HFFc6 (cell line): ENCODE results near the gene VMAC. TPM values are rescaled to one million over a fixed set of nuclear protein-coding genes. Genes with fewer than 3 reads are reported as not detected.
A peak's percentile ranks its signal among the peaks of the same experiment; 100 is the strongest.
"Not testable (repeated sequence)": the region's sequence is repeated elsewhere in the genome, so short reads cannot be mapped to it uniquely, and the experiment has no call there.

Experiments used
- DNase-seq: peaks from one replicate; pipeline ENCODE4 v3.0.0-alpha.2; 2018
- H3K27ac Mint-ChIP-seq: 2 replicates; pipeline ENCODE4 v1.8.0; 2020; ENCODE audit warnings: mild to moderate bottlenecking, mixed read lengths
- H3K27me3 Mint-ChIP-seq: 2 replicates; pipeline ENCODE4 v1.8.0; 2021; ENCODE audit warnings: mild to moderate bottlenecking, moderate library complexity, mixed read lengths; ENCODE audit not compliant: insufficient read depth
- H3K36me3 Mint-ChIP-seq: 2 replicates; pipeline ENCODE4 v1.8.0; 2021; ENCODE audit warnings: low read depth, mixed read lengths
- H3K4me1 Mint-ChIP-seq: 2 replicates; pipeline ENCODE4 v1.8.0; 2020; ENCODE audit warnings: low read depth, mixed read lengths
- H3K4me3 Mint-ChIP-seq: 2 replicates; pipeline ENCODE4 v1.8.0; 2020; ENCODE audit warnings: mild to moderate bottlenecking, moderate library complexity, mixed read lengths
- H3K9me3 Mint-ChIP-seq: 2 replicates; pipeline ENCODE4 v1.8.0; 2020; ENCODE audit warnings: mild to moderate bottlenecking, mixed read lengths
- total RNA-seq, 6 experiments: library from RNA; stranded (reverse); fragmentation: NEBNext Ultra II Directional; extraction: Animal tissue kit (Norgen Biotek cat#: 25700); gene quantifications; 2 replicates in 1 of 6; 3 replicates in 5 of 6; pipeline ENCODE4 v1.2.3, GENCODE V29; 2021
- TF ChIP-seq, protein P1 (sequence below): fragments of 200-600 bp; sonication (generic); IDR thresholded peaks from 2 replicates; pipeline ENCODE4 v1.5.0; 2021; ENCODE audit warnings: antibody characterized with exemption, mild to moderate bottlenecking

Gene VMAC
- total RNA-seq, 6 experiments from 2014 or later: 1.8 to 2.4 (median 1.9) TPM

DNA sequence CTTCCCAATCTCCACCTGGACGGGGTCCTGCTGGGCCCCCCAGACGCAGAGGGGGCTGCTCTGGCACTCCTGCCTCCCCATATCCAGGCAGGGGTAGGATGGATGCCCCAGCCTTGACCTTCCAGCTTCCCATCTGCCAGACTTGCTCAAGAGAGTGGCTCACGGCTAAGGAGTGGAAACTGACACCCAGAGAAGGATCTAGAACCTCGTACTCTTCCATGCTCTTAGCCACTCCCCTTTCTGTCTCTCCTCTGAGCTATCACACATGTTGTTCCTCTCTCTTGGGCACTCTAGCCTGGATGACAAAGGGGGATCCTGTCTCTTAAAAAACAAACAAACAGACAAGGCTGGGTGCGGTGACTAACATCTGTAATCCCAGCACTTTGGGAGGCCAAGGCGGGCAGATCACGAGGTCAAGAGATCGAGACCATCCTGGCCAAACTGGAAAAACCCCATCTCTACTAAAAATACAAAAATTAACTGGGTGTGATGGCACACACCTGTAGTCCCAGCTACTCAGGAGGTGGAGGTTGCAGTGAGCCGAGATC, 22.2 kb upstream of the VMAC start:
- no peak for DNase-seq
- no peaks in the 10 kb centered on the region for H3K36me3 Mint-ChIP-seq
- H3K4me3 Mint-ChIP-seq: no peak overlapping the region
- peaks cover 26% of the 10 kb centered on the region for H3K27me3 Mint-ChIP-seq
- peaks cover 9% of the 10 kb centered on the region for H3K4me1 Mint-ChIP-seq
- H3K9me3 Mint-ChIP-seq: no peaks in the 10 kb centered on the region
- TF ChIP-seq, protein P1, sequence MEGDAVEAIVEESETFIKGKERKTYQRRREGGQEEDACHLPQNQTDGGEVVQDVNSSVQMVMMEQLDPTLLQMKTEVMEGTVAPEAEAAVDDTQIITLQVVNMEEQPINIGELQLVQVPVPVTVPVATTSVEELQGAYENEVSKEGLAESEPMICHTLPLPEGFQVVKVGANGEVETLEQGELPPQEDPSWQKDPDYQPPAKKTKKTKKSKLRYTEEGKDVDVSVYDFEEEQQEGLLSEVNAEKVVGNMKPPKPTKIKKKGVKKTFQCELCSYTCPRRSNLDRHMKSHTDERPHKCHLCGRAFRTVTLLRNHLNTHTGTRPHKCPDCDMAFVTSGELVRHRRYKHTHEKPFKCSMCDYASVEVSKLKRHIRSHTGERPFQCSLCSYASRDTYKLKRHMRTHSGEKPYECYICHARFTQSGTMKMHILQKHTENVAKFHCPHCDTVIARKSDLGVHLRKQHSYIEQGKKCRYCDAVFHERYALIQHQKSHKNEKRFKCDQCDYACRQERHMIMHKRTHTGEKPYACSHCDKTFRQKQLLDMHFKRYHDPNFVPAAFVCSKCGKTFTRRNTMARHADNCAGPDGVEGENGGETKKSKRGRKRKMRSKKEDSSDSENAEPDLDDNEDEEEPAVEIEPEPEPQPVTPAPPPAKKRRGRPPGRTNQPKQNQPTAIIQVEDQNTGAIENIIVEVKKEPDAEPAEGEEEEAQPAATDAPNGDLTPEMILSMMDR: no peak
- no peak overlapping the region for H3K27ac Mint-ChIP-seq

DNA sequence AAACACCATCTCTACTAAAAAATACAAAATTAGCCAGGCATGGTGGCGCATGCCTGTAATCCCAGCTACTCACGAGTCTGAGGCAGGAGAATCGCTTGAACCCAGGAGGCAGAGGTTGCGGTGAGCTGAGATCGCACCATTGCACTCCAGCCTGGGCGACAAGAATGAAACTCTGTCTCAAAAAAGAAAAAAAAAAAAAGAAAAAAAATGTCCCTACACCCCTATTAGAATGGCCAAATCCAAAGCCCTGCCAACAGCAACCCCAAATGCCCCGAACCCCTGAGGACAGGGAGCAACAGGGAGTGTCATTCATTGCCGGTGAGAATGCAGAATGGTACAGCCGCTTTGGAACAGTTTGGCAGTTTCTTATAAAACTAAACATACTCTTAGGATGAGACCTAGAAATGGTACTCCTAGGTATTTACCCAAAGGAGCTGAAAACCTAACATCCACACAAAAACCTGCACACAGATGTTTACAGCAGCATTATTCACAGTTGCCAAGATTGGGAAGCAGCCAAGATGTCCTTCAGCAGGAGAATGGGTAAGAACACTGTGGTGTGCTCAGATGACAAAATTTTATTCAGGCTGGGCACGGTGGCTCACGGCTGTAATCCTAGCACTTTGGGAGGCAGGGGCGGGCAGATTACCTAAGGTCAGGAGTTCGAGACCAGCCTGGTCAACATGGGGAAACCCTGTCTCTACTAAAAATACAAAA, 21.4 kb upstream of the VMAC start:
- not testable (repeated sequence) for H3K9me3 Mint-ChIP-seq, H3K36me3 Mint-ChIP-seq, H3K27ac Mint-ChIP-seq, DNase-seq, H3K4me3 Mint-ChIP-seq, H3K4me1 Mint-ChIP-seq
- peaks cover 25% of the 10 kb centered on the region for H3K27me3 Mint-ChIP-seq

DNA sequence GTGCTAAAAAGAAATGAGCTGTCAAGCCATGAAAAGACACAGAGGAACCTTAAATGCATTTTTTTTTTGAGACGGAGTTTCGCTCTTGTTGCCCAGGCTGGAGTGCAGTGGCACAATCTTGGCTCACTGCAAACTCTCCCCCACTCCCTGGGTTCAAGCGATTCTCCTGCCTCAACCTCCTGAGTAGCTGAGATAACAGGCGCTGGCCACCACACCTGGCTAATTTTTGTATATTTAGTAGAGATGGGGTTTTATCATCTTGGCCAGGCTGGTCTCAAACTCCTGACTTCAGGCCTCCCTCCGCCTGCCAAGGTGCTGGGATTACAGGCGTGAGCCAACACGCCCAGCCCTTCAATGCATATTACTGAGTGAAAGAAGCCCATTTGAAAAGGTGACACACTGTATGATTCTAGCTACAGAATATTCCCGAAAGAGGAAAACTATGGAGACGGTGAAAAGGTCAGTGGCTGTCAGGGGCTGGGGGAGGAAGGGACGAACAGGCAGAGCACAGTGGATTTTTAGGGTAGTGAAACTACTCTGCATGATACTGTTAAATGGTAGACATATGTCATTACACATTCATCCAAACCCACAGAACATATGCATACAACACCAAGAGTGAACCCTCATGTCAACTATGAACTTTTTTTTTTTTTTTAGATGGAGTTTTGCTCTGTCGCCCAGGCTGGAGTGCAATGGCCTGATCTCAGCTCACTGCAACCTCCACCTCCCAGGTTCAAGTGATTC, 20.4 kb upstream of the VMAC start:
- H3K4me1 Mint-ChIP-seq, DNase-seq, H3K27ac Mint-ChIP-seq, H3K9me3 Mint-ChIP-seq, H3K36me3 Mint-ChIP-seq, H3K4me3 Mint-ChIP-seq: not testable (repeated sequence)
- peaks cover 19% of the 10 kb centered on the region for H3K27me3 Mint-ChIP-seq

DNA sequence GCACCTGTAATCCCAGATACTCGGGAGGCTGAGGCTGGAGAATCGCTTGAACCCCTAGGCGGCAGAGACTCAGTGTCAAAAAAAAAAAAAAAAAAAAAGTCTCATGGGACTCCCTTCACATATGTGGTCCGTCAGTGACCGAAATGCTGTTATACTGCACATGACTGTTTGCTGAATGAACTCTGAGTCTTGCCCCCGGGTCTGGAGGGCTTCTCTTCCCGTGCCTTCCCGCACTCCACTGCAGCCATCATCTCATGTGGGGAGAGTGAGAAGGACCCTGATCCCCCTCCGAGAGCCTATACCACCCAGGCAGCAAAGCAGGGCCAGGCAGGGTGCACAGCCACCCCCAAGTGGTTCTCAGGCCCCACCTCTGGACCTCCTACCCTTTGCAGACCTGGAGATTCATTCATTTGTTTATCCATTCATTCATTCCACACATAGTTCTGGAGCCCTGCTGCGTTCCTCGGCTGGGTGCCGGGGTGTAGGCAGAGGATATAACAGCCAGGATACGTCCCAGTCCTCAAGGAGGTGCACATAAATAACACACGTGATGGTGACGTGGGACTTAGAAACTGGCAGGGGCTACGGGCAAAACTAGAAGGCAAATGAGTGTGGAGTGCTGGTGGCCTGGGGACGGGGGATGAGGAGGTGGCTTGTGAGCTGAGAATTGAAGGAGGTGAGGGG, 15.2 kb upstream of the VMAC start:
- Mint-ChIP-seq H3K27me3 (peaks cover 19% of the 10 kb centered on the region), H3K4me3 (peak overlapping the region; percentile 25), H3K9me3 (no peaks in the 10 kb centered on the region), H3K4me1 (peaks cover 8% of the 10 kb centered on the region), H3K27ac (no peak overlapping the region; the same call in 1 of the 2 replicates), H3K36me3 (no peaks in the 10 kb centered on the region)
- TF ChIP-seq, protein P1: no peak
- DNase-seq: peak; percentile 20

DNA sequence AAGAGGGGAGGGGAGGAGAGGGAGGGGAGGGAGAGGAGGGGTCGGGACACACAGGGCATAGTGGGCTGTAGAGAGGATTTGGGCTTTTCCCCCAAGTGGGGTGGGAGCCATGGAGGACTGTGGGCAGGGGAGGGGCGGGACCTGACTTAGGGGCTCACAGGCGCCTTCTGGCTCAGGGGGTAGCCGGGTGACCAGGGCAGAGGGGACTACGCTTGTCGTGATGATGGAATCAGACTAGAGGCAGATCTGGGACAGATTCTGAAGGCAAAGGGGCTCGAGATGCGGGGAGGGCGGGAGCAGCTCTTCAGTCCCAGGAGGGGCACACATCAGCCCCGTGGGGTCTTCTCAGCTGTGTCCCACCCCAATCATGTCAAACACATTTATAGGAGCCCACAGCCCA, 14.6 kb upstream of the VMAC start:
- Mint-ChIP-seq H3K27ac (no peak overlapping the region), H3K4me1 (peaks cover 8% of the 10 kb centered on the region), H3K36me3 (no peaks in the 10 kb centered on the region), H3K9me3 (no peaks in the 10 kb centered on the region), H3K27me3 (peaks cover 19% of the 10 kb centered on the region), H3K4me3 (no peak overlapping the region; the same call in 1 of the 2 replicates)
- no peak for DNase-seq
- TF ChIP-seq, protein P1: no peak

DNA sequence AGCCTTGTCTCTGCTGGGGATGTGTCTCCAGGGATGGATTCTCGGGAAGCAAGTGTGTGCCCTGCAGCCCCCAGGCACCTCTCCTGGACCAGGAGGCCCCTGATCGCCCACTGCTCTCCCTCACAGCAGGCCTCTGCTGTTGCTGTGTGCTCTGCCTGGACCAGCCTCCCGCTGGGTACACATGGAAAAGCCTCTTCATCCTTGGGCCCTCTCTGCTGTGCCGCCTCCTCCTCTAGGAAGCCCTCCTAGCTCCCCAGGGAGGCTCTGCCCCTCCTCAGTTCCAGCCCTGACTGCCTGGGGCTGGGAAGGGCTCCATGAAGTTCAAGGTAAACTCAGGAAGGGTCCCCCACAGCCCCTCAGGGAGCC, 13.1 kb upstream of the VMAC start:
- no peak overlapping the region for H3K27ac Mint-ChIP-seq

More for the DNA sequence above, 13.1 kb upstream of the VMAC start:
- no peaks in the 10 kb centered on the region for H3K9me3 Mint-ChIP-seq
- H3K4me3 Mint-ChIP-seq: no peak overlapping the region
- no peaks in the 10 kb centered on the region for H3K36me3 Mint-ChIP-seq
- H3K4me1 Mint-ChIP-seq: peaks cover 8% of the 10 kb centered on the region
- TF ChIP-seq, protein P1: no peak
- no peak for DNase-seq
- H3K27me3 Mint-ChIP-seq: peaks cover 13% of the 10 kb centered on the region
